Stimulated activated CD4-positive, alpha-beta T cell treated with anti-CD3 and anti-CD28 coated beads, Interleukin-15, amount 100 ng/mL, for 24 hours (primary cell): ENCODE results near the gene C10orf143.
"Not testable (repeated sequence)": the region's sequence is repeated elsewhere in the genome, so short reads cannot be mapped to it uniquely, and the experiment has no call there.

Source experiments
- DNase-seq: peaks from one replicate; pipeline ENCODE4 v3.0.0-alpha.2; 2020

The C10orf143 gene

DNA sequence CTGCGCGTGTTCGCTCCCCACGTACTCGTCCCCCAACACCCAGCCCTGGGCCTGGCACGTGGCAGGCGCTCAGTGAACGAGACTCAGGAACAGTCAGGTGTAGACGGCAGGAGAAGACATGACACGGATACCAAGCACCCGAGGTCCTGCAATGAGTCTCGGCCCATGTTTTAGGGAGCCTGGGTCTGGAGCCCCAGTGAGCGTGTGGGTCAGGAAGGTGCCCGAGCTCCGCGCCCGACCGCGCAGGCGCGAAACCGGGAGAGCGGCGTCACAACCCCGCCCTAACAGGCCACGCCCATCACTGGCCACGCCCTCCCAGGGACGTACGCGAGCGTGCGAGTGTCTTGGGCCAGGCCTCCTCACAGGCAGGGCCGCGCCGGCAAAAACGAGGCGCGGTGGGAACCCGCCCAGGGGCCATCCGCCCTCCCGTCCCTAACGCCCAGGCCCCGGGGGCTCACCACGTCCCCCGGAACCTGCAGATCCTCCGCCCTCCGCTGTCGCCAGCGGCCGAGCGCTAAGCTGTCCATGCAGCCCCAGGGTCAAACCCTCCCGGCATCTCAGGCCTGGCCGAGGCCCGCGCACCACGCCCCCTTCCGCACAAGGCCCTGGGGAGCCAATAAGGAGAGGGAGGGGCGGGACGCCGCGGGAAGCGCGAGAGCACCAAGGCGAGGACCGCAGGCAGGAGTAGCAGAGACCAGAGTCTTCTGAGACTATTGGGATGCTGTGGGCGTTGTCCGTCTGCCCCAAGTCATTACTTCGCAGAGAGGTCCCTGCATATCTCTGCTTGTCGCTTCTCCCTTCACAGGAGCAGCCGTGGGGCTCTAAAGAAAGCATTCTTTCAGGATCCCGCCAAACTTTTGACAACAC is at the start of gene C10orf143:
TSS of gene C10orf143 (minus strand) at position 585 of the 867 bp plus-strand sequence. CDS start at position 527, 58 bp downstream.
- peak; percentile 96 for DNase-seq

DNA sequence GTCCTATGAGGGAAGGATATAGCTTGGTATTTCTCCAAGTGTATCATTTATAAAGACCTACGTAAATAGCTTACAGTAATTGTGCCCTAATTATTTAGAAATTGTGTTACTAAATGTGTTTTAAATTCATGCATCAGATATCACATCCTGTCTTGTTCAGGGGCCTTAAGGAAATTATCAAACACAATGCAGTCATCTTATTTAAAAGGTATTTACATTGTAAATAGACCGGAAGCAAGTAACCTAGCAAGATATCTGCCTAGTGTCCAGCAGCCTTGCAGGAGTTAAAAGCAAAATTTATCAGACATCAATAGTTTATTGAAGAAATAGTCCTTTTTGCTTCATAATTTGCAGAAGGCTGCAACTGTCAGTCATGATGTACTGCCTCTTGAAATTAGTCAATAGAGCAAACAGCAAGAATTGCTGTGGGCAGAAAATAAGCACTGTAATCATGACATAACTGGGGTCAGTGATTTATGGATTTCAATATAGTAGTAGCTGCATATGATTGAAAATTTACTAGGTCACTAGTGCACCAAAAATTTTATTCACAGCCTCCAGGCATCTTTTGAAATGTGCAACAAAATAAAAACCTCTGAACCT is 48.7 kb upstream of the C10orf143 start:
- DNase-seq = no peak

DNA sequence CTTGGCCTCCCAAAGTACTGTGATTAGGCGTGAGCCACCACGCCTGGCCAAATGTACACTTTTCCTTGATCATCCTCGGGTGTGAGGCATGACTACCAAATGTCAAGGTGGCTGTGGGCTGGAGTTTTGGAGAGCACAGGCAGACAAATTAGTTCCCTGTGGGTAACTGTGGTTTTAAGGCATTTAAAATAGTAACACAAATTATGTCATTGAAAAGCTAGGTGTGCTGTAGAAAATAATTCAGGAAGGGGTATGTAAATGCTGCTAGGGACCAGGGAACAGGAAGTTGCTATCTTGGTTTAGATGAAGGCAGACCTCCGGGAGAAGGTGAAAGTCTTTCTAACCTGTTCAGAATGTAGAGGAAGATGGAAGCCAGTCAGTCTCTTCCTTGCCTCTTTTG is 35.4 kb upstream of the C10orf143 start:
- DNase-seq = no peak

DNA sequence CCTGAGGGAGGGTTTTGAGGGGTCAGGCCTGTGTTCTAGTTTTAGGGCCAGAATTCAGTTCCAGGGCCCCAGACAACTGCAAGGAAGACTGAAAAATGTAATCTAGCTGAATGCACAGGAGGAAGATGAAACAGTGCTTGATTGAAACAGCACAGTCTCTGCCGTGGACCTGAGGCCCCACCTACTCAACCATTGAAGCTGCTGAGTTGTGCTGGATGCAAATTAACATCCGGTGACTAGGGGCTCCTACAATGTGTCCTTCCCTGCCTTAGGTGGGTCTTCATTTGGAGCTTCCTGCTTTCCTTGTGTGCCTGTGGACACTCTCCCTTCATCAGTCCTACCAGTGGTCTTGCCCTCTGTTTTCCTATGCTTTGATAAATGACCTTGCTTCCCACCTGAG is 31.2 kb upstream of the C10orf143 start:
- peak; percentile 24 for DNase-seq

DNA sequence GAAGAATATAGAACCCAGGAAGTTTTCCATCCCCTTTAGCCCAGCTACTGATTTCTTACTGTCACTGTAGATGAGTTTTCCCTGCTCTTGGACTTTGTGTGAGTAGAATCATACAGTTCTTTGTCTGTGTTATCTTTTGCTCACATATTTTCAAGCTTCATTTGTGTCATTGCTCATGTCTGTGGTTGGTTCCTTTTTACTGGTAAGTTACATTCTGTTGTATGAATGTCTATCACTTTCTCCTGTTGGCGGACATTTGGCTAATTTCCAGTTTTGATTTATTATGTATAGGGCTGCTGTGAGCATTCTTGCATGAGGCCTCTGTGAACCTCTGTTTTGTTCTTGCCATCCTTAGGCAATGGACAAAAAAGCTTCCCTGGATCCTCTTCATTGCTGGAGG is 30.8 kb upstream of the C10orf143 start:
- DNase-seq = no peak

DNA sequence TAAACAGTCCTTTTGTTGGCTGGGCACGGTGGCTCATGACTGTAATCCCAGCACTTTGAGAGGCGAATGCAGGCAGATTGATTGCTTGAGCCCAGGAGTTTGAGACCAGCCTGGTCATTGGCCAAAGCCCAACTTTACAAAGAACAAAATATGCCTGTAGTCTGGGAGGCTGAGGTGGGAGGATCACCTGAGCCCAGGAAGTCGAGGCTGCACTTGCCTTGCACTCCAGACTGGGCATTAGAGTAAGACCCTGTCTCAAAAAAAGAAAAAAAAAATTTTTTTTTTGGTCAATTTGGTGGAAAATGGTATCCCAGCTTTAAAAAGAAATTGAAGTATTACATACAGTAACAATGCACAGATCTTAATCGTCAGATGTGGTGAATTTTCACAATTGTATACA is 30.4 kb upstream of the C10orf143 start:
- no peak for DNase-seq

DNA sequence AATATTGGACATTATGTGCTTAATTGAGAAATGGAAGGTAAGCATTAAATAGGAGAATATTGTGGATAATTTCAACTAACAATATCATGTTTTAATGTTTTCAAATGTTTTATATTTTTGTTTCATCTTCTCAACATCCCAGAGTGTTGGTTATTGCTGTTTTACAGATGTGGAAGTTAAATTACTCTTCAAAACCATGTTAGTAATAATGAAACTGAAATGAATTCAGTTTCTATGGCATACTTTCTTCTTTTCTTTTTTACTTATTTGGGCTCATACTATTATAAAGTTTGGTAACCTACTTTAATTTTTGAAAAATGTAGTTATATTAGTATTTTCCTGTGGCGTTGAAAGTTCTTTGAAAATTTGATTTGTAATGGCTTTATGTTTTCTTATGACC is 29.8 kb upstream of the C10orf143 start:
- no peak for DNase-seq

DNA sequence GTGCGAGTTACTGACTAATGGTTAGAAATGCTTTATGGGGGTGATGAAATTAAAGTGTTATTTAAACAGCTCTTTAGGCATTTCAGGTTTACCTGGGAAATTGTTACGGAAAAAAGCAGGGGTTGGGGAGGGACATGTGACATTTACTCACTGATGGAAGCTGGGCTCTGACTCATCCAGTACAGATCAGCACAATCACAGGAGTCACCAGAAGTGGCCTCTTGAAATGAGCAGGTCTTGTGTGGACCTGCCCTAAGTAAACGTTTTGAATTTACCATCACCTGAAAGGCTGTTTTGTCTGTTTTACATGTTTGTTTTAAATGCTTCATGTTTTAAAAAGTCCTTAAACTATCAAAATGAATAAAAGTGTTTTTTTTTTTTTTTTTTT is 27.8 kb upstream of the C10orf143 start:
- peak; percentile 46 for DNase-seq

DNA sequence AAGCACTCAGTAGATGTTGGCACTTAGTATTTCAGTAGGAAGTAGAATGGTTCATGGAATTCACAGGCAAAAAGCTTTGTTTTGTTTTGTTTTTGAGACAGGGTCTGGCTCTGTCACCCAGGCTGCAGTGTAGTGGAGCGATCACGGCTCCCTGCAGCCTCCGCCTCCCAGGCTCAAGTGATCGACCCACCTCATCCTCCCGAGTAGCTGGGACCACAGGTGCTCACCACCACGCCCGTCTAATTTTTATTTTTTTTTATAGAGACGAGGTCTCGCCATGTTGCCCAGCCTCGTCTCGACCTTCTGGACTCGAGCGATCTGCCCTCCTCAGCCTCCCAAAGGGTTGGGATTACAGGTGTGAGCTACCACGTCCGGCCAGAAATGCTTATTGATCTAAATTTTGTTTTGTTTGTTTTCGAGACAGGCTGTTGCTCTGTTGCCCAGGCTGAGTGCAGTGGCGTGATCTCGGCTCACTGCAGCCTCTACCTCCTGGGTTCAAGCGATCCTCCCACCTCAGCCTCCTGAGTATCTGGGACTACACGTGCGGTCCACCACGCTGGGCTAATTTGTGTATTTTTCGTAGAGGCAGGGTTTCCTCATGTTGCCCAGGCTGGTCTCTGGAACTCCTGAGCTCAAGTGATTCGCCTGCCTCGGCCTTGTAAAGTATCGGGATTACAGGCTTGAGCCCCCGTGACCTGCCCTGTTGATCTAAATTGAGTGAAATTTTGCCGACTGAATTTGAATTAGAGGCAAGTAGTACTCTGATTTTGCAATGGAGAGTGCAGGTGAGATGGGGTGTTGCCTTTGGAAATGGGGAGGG is 27.2 kb upstream of the C10orf143 start:
- no peak for DNase-seq

DNA sequence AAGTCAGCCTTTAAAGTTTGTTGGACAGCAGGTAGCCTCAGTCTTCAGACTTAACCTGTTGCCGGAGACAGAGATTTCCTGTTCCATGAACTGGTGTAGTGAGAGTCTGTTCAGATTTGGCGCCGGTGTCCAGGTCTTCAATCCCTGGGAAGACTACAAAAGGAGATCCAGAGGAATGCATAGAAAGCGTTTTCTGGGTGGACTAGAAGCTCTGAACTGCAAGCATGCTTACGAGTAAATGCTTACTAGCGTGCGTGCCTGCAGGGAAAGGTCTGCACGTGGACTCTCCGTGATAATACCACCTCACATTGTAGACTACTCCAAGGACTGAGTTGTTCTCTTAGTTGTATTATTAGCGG is 26.4 kb upstream of the C10orf143 start:
- no peak for DNase-seq

DNA sequence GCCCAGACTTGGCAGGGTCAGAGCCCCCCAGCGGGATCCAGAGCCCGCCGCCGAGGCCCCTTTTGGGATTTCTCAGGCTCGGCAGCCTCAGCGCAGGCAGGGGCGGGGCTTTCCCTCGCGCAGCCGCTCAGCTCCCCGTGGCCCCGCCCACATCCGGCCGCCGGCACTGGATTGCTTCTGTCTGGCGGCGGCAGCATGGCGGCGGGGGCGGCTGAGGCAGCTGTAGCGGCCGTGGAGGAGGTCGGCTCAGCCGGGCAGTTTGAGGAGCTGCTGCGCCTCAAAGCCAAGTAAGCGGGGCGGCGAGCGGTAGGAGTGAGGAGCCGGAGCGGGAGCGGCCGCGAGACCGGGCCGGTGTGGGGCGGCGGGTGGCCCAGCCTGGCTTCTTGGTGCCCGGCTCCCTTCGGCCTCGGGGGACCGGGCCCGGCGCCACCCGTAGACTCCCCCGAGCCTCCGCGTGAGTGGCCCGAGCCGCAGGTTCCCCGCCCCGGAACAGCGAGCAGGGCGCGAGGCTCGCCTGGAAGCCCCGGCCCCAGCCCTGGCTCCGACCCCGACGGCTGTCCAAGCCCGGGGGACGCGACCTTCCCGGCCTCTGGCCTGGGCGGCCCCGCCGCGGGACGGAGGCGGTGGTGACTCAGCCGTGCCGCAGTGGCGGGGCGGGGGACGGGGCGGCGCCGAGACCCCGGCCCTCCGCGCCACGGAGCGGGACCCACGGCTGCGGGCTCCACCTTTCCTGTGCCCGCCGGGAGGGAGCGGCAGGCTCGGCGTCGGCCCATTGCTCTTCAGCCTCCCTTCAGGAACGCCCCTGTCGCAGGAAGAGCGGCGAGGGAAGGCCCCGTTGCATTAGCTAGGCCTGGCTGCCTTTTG is 25.8 kb upstream of the C10orf143 start, which contains the start of gene GLRX3:
TSS of gene GLRX3 (plus strand) at position 166 of the 864 bp plus-strand sequence. CDS start at position 196, 30 bp downstream.
- DNase-seq = peak; percentile 95

DNA sequence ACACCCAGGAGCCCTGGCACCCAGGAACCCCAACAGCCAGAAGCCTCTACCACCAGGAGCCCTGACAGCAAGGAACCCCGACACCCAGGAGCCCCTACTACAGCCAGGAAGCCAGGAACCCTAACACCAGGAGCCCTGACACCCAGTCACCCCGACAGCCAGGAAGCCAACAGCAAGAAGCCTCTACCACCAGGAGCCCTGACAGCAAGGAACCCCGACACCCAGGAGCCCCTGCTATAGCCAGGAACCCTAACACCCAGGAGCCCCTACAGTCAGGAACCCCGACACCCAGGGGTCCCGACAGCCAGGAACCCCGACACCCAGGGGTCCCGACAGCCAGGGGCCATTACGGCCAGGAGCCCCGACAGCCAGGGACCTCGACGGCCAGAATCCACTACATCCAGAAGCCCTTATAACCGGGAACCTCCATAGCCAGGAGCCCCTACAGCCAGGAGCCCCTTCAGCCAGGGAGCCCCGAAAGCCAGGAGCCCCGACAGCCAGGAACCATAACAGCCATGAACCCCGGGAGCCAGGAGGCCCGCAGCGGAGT is 25.1 kb upstream of the C10orf143 start:
- DNase-seq = peak; percentile 6

DNA sequence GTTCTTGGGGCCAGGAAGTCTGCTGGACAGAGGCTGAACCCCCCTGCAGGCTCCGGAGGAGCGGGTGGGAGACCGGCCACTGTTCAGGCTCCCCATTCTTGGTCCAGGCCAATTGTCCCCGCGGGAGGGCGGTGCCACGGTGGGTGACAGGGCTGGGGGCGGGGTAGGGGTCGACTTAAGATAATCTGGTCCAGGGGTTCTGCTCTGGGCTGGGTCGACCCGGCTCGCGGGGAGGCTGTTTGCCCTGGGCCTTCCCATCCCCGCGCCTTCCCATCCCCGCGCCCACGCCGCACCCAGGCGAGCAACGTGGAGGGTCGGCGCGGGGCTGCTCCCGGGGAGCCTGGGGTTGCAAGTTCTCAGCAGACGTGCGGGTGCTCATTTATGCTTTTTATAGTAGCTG is 18.3 kb upstream of the C10orf143 start:
- DNase-seq = no peak

DNA sequence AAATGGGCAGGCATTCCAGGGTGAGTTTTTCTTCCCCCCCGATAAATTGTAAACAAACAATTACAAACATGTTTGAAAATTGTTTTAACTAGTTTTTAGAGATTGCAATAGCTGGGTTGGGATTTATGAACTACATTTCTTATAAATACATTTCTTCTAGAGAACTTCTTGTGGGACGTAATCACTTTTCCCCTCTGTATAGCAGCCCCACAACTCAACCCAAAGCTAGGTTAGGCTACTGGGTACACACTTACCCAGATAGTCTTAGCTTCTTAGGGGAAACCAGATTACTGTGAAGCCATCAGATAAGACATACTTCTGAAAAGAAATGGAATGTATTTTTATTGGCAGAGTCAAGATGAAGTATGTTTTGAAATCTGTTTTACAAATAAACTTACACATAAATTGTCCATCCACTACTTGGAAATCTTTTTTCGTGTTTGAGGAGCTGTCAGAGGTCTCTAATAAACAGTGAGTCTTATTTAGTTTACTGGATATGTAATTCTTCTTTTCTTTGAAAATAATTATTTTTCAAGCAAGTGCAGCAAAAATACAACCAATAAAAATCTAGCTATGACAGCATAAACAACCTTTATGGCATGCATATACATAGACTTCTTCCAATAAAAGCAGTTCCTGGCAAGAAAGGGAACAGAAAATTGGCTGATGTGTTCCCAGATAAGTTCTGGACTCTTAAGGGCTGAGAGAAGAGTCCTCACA is 17.6 kb upstream of the C10orf143 start:
- no peak for DNase-seq

DNA sequence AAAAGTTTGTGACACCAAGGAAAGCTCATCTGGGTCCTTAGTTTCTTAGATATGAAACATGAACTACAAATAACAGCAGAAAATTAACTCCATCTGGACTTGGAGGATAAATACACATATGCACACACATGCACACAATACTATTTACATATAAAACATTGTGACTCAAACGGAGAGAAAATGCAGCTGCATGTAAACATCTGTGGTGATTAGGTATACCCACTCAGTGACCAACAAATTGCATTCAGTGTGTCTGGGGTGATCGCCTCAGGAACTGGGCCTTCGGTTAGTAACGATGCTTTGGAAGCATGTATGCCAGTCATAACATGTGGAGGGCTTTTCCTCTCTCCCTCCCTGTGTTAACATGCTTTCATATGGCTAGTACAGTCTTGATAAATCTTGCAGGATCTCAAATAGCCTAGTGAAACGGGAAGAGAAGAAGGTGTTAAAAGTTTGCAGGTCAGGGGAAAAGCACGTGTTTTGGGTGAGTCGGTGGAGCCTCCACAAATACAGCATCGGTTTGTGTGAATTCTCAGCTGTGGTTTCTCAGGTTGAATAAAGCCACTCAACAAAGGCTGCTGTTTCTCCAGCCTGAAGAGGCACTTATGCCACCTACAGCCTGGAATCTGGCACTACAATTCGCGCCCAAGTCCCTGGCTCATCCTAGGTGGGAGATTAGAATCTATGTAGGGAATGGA is 16.9 kb upstream of the C10orf143 start:
- peak; percentile 61 for DNase-seq

DNA sequence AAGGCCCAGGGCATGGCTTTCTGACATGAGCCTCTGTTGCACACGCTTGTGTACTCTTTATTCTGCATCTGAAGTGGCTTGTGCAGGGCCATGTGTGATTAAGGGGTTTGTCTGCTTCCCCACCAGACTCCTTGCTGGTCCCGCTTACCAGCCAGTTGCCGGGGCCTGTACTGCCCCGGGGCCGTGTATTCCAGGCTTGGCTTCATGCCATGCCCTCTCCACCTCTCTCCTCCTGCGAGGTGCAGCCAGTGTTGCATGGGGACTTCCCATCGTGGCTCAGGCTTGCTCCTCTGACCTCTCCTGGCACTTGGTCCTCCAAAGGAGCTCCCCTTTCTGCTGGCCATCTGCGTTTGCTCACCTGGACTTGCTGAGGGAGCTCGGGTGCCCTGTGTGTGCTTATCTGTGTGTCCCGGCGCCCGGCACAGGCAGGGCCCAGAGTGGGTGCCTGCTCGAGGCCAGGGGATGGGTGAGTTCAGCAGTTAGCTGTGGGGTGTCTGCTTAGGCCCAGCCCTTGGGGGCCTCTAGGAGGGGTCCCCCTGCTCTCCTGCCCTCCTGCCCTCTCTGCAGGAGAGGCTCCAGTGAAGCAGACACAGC is 11.0 kb upstream of the C10orf143 start:
- no peak for DNase-seq

DNA sequence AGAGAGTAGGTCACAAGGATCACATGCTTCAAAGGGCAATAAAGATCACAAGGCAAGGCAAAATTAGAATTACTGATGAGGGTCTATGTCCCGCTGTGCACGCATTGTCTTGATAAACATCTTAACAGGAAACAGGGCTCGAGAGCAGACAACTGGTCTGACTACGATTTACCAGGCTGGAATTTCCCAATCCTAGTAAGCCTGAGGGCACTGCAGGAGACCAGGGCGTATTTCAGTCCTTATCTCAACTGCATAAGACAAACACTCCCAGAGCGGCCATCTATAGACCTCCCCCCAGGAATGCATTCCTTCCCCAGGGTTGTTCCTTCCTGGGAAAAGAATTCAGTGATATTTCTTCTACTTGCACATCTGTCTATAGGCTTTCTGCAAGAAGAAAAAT is 6.9 kb upstream of the C10orf143 start:
- not testable (repeated sequence) for DNase-seq

DNA sequence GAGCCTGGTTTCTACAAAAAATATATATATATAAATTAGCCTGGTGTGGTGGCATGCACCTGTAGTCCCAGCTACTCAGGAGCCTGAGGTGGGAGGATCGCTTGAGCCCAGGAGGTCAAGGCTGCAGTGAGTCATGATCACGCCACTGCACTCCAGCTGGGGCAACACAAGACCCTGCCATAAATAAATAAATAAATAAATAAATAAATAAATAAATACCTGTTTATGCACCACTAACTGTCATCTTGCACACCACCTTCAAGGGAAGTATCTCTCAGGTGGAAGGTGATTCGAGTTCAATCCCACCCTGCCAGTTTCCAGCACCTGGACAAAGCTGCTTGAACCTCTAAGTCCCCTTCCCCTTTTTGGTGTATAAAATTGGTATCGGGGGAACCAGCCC is 6.3 kb upstream of the C10orf143 start:
- DNase-seq = not testable (repeated sequence)

DNA sequence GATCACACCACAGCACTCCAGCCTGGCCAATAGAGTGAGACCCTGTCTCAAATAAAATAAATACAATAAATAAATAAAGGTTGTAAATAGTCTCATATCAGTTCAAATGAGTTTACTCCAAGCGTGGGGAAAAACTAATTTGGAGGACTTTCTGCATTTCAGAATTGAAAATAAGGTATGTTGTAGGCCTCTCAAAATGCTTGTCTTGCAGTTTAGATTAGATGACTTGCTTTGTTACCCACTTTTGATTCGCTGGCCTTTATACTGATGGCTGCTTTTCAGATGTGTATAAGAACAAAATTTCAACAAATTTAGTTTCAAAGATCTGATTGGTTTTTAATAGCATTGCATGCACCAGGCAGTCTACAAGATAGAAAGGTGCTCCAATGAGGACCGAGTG is 2.2 kb upstream of the C10orf143 start:
- no peak for DNase-seq

DNA sequence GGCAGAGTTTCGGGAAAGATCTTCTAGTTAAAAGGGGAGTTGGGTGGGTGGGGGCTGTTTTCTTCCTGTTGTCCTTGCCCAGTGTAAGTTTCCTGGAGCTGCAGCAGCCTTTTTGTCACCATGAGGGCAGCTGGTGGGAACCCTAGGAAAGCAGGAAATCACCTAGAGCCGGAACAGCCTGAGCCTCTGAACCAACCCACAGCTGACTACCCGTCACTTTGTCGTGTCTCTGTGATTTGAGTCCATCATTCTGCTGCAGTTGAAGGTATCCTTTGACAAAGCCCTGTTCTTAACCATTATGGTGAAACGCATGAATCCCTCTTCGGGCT is 1.2 kb upstream of the C10orf143 start:
- DNase-seq = no peak
